NCI-H748 (cell line): Measurements from ENCODE around the gene ACOXL.
"Not testable (repeated sequence)": the region's sequence is repeated elsewhere in the genome, so short reads cannot be mapped to it uniquely, and the experiment has no call there.

Source experiments
- DNase-seq: peaks from one replicate; lab custom pipeline; 2025; ENCODE audit not compliant: unreplicated experiment; lab: John Stamatoyannopoulos, UW

Gene ACOXL

GRCh38 chr2:110852541-110853263 lies 120.3 kb downstream of the ACOXL start:
- DNase-seq = no peak

GRCh38 chr2:110853516-110853915 lies 121.1 kb downstream of the ACOXL start:
- DNase-seq = peak; percentile 39

- no peak for DNase-seq
These were observed 121.6 kb downstream of the ACOXL start for GRCh38 chr2:110853948-110854347.

GRCh38 chr2:110854355-110855081 lies 122.1 kb downstream of the ACOXL start:
- DNase-seq = no peak

- DNase-seq = not testable (repeated sequence)
These were observed 123.5 kb downstream of the ACOXL start for GRCh38 chr2:110855841-110856240.

- DNase-seq = no peak
These were observed 125.9 kb downstream of the ACOXL start for GRCh38 chr2:110858135-110858725.

GRCh38 chr2:110858993-110859701 lies 126.8 kb downstream of the ACOXL start:
- DNase-seq = peak; percentile 31

- DNase-seq = no peak
These were observed 128.3 kb downstream of the ACOXL start for GRCh38 chr2:110860630-110861029.

- DNase-seq = peak; percentile 13
These were observed 129.4 kb downstream of the ACOXL start for GRCh38 chr2:110861616-110862260.

- no peak for DNase-seq
These were observed 131.4 kb downstream of the ACOXL start for GRCh38 chr2:110863726-110864125.

- DNase-seq = no peak
These were observed 131.8 kb downstream of the ACOXL start for GRCh38 chr2:110864176-110864575.

GRCh38 chr2:110864731-110865130 lies 132.4 kb downstream of the ACOXL start:
- no peak for DNase-seq

- DNase-seq = no peak
These were observed 132.8 kb downstream of the ACOXL start for GRCh38 chr2:110865188-110865587.

- no peak for DNase-seq
These were observed 133.7 kb downstream of the ACOXL start for GRCh38 chr2:110866045-110866444.

- DNase-seq = no peak
These were observed 134.1 kb downstream of the ACOXL start for GRCh38 chr2:110866466-110866865.

GRCh38 chr2:110867078-110867477 lies 134.7 kb downstream of the ACOXL start:
- no peak for DNase-seq

- no peak for DNase-seq
These were observed 136.6 kb downstream of the ACOXL start for GRCh38 chr2:110868971-110869370.

- no peak for DNase-seq
These were observed 137.4 kb downstream of the ACOXL start for GRCh38 chr2:110869472-110870446.

- no peak for DNase-seq
These were observed 138.2 kb downstream of the ACOXL start for GRCh38 chr2:110870545-110870944.

GRCh38 chr2:110871637-110872036 lies 139.3 kb downstream of the ACOXL start:
- DNase-seq = no peak
